ENCODE data around the gene VCX. TPM values are rescaled to one million over a fixed set of nuclear protein-coding genes. Genes with fewer than 3 reads are reported as not detected.

Gene VCX
- total and polyA plus RNA-seq, 8 donors, result not detected

GRCh38 chrX:7889680-7890079 is 46.7 kb downstream of the VCX start:
- no peaks in the 10 kb centered on the region for H3K36me3 ChIP-seq
- no peak overlapping the region for H3K27ac ChIP-seq
- no peaks in the 10 kb centered on the region for H3K9me3 ChIP-seq
- DNase-seq, result no peak
- no peaks in the 10 kb centered on the region for H3K27me3 ChIP-seq
- H3K4me1 ChIP-seq, result no peaks in the 10 kb centered on the region
- no peak overlapping the region for H3K4me3 ChIP-seq
- intact Hi-C loops (cut with DNase I), result no loop called here
- no peak for TF ChIP-seq CTCF (IDR thresholded peaks at IDR 0.05)
- no peak for ATAC-seq

- no peak for TF ChIP-seq CTCF (IDR thresholded peaks at IDR 0.05)
- Histone ChIP-seq H3K27me3 (no peaks in the 10 kb centered on the region), H3K36me3 (no peaks in the 10 kb centered on the region), H3K27ac (no peak overlapping the region), H3K4me3 (no peak overlapping the region), H3K4me1 (no peaks in the 10 kb centered on the region), H3K9me3 (no peaks in the 10 kb centered on the region)
- no peak for DNase-seq
- ATAC-seq, result no peak
- intact Hi-C loops (cut with DNase I), result no loop called here
Measured at GRCh38 chrX:7891928-7892327, 49.0 kb downstream of the VCX start.

Other genes with a start within 250 kb of the VCX start
- 10 to 100 TPM; 11.6 to 20.3 TPM for gene PNPLA4, start 84.2 kb downstream of the VCX start, total RNA-seq
- 10 to 100 TPM; 16.2 to 22.2 (median 19.3) TPM for gene PNPLA4, start 84.2 kb downstream of the VCX start, polyA plus RNA-seq (ENCODE audit: insufficient read length in 6 of 6)